ENCODE measurements around the gene CKM.
"Not testable (repeated sequence)": the region's sequence is repeated elsewhere in the genome, so short reads cannot be mapped to it uniquely, and the experiment has no call there.

Gene CKM

DNA sequence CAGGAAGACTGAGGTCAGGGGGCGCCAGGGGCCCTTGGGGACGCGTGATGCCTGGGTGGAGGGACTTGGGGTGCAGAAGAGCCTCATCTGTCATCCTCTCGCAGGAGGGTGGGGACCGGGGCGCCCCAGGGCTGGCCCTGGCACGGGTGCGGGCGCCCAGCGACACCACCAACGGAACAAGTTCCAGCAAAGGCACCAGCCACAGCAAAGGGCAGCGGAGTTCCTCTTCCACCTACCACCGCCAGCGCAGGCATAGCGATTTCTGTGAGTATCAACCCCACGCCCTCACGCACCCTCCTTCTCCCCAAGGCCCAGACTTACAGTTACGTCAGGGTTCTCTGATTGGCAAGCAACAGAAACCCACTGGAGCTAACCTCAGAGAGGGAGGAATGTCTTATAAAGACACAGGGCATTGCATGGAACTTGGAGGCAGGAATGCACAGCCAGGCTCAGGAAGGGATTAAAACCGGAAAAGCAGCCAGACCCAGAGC lies 42.2 kb downstream of the CKM start:
- no peak for DNase-seq

- DNase-seq: no peak
These were observed 43.0 kb downstream of the CKM start for GRCh38 chr19:45279587-45280192.

GRCh38 chr19:45278087-45278486 lies 44.6 kb downstream of the CKM start:
- no peak for DNase-seq

GRCh38 chr19:45276284-45276687 lies 46.4 kb downstream of the CKM start:
- no peak for DNase-seq

DNA sequence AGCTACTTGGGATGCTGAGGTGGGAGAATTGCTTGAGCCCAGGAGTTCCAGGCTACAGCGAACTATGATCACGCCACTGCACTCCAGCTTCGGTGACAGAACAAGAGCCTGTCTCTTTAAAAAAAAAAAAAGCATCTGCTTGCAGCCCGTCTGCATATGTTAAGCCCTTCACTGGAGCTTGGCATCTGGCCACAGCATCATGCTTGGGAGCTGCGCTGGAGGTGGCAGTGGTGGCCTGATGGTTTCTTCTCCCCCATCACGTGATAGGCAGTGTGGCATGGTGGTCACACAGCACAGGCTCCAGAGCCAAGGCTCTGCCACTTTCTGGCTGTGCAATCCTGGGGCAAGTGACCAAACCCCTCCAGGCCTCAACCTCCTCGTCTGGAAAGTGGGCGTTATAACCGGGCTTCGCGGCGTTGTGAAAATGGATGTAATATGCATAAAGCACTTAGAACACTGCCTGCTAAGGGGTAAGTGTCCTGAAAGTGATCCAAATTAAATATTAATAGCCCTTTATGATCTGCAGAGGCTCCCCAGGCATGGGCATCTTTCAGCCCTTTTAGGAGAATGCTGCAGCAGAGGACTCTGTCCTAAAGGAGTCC lies 47.2 kb downstream of the CKM start:
- DNase-seq: no peak

DNA sequence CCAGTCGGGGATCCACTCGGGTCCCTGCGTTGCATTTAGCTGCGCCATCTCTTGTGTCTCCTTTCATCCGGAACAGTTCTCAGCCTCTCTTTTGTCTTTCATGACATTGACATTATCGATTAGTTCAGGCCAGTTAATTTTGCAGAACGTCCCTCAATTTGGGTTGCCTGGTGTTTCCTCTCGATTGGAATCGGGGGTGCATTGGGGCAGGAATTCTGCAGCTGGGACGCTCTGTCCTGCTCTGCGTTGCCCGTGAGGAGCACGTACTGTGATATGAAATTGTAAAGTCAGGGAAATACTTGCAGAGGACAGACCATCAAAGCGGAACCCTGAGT lies 49.2 kb downstream of the CKM start:
- DNase-seq: no peak

GRCh38 chr19:45271735-45272108 lies 51.0 kb downstream of the CKM start:
- DNase-seq: no peak

GRCh38 chr19:45271098-45271734 lies 51.5 kb downstream of the CKM start:
- no peak for DNase-seq

GRCh38 chr19:45269939-45270338 lies 52.7 kb downstream of the CKM start:
- not testable (repeated sequence) for DNase-seq

- no peak for DNase-seq
These were observed 55.4 kb downstream of the CKM start for GRCh38 chr19:45267296-45267695.

- DNase-seq: no peak
These were observed 57.3 kb downstream of the CKM start for GRCh38 chr19:45265375-45265774.

- no peak for DNase-seq
These were observed 57.8 kb downstream of the CKM start for GRCh38 chr19:45264781-45265317.

GRCh38 chr19:45263013-45263412 lies 59.7 kb downstream of the CKM start:
- DNase-seq: no peak

GRCh38 chr19:45262570-45262969 lies 60.1 kb downstream of the CKM start:
- DNase-seq: no peak

DNA sequence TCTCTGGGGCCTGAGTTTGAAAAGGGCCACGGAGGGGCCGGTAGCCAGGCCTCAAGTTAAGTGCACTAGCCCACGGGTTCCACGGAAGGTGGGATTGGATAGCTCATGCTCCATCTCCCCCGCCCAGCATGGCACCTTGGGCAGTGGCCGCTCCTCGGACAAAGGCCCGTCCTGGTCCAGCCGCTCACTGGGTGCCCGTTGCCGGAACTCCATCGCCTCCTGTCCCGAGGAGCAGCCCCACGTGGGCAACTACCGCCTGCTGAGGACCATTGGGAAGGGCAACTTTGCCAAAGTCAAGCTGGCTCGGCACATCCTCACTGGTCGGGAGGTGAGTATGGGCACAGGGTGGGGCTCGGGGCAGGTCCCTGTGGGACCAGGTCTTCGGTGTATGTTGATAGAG lies 63.8 kb downstream of the CKM start:
- no peak for DNase-seq

- DNase-seq: no peak
These were observed 65.8 kb downstream of the CKM start for GRCh38 chr19:45256836-45257235.

Data from KG1 (cell line).